Astrocyte of the spinal cord (primary cell): ENCODE results near the gene C1GALT1.

Experiments
- DNase-seq: peaks from one replicate; pipeline ENCODE4 v3.0.0; 2011; ENCODE audit warnings: low read depth, low spot score
- H3K4me3 ChIP-seq: 2 replicates; pipeline ENCODE4 v1.5.1; 2011; ENCODE audit warnings: low read depth, mild to moderate bottlenecking, low read length, moderate library complexity
- in situ Hi-C: cut with HindIII; loops from 2 replicates; pipeline ENCODE4 v1.10.0; 2017; ENCODE audit warnings: low sequenced_read_pairs
- TF ChIP-seq, protein P1 (sequence below): IDR thresholded peaks from 2 replicates; pipeline ENCODE4 v1.5.1; 2012; ENCODE audit warnings: low read depth, mild to moderate bottlenecking, low read length, inconsistent platforms

The C1GALT1 gene

DNA sequence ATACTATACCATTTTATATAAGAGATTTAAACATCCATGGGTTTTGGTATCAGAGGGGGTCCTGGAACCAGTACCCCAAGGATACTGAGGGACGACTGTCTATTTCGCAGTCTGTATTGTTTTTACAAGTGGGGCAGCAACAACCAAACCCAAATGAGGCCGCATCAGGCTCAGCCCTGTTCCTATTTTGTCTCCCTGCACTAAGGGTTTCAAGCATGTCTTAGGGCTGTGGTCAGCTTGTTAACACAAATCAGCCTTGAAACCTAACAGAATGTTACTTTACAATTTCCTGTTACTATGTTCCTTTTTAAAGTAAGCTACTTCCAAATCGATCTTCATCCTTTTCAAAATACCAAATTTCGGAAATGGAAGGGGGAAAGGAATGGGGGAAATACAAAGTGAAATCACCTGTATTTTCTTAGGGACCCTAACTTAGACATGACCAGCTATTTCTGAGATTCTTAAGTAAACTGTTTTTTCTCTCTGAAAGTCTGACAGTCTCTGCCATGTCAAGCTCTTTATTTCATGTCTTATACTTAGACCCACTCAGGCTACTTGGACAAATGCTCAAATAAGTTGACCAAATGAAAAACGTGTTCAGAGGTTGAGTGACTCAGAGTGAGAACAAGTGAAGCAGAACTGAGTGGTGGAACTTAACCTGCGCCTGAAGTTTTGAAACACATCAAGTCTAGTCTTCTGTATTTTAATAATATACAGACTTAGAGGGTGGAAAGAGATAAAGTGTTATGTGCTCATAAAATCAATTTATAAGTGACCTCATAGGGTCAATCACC is 75.8 kb downstream of the C1GALT1 start:
- in situ Hi-C loops, result no loop called here
- TF ChIP-seq, protein P1, sequence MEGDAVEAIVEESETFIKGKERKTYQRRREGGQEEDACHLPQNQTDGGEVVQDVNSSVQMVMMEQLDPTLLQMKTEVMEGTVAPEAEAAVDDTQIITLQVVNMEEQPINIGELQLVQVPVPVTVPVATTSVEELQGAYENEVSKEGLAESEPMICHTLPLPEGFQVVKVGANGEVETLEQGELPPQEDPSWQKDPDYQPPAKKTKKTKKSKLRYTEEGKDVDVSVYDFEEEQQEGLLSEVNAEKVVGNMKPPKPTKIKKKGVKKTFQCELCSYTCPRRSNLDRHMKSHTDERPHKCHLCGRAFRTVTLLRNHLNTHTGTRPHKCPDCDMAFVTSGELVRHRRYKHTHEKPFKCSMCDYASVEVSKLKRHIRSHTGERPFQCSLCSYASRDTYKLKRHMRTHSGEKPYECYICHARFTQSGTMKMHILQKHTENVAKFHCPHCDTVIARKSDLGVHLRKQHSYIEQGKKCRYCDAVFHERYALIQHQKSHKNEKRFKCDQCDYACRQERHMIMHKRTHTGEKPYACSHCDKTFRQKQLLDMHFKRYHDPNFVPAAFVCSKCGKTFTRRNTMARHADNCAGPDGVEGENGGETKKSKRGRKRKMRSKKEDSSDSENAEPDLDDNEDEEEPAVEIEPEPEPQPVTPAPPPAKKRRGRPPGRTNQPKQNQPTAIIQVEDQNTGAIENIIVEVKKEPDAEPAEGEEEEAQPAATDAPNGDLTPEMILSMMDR, result no peak
- no peak overlapping the region for H3K4me3 ChIP-seq
- no peak for DNase-seq

DNA sequence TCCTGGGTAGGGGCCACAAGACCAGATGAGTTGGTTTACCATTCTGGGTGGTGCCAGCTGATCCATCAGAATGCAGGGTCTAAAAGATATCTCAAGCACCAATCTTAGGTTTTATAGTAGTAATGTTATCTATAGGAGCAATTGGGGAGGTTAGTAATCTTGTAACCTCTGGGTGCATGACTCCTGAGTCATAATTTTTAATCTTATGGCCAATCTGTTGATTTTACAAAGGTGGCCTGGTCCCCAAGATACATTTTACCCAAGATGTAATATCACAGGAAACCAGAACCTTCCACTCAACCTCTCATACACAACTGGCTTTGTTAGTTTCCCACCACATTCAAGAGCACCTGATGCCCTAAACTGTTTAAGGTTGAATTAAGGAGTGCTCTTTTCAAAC is 79.5 kb downstream of the C1GALT1 start:
- TF ChIP-seq, protein P1, result no peak
- DNase-seq, result no peak
- in situ Hi-C loops, result no loop called here
- no peak overlapping the region for H3K4me3 ChIP-seq

DNA sequence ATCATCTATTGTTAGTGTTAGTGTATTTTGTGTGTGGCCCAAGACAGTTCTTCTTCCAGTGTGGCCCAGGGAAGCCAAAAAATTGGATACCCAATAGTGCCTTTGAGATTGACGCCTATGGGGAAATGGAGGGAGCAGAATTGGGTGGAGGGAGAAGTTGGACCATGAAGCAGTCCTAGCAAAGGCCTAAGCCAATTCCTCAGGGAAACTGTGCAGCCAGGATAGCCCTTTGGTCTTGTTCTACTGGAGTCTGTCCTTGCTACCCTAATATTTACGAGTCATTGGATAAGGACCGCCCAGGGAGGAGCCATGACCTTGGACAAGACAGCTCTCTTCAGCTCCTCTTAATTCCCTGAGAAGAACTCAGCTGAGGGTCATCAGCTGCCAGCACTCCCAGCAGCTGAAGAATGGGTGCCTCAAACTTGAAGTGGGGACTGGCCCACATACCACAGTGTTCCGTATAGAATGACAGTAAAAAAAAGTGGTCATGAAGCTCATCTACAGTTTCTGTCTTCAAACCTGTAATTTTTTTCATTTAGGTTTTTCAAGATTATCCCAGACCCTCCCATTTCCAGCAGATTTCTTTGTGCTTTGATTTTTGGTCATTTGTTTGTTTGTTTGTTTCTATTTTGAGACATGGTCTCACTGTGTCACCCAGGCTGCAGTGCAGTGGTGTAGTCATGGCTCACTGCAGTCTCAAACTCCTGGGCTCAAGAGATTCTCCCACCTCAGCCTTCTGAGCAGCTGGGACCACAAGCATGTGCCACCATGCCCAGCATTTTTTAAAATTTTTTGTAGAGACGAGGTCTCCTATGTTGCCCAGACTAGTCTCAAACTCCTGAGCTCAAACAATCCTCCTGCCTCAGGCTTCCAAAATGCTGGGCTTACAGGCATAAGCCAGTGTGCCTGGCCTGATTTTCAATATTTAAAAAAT is 81.2 kb downstream of the C1GALT1 start:
- in situ Hi-C loops, result no loop called here
- no peak for DNase-seq
- TF ChIP-seq, protein P1, result no peak
- no peak overlapping the region for H3K4me3 ChIP-seq

DNA sequence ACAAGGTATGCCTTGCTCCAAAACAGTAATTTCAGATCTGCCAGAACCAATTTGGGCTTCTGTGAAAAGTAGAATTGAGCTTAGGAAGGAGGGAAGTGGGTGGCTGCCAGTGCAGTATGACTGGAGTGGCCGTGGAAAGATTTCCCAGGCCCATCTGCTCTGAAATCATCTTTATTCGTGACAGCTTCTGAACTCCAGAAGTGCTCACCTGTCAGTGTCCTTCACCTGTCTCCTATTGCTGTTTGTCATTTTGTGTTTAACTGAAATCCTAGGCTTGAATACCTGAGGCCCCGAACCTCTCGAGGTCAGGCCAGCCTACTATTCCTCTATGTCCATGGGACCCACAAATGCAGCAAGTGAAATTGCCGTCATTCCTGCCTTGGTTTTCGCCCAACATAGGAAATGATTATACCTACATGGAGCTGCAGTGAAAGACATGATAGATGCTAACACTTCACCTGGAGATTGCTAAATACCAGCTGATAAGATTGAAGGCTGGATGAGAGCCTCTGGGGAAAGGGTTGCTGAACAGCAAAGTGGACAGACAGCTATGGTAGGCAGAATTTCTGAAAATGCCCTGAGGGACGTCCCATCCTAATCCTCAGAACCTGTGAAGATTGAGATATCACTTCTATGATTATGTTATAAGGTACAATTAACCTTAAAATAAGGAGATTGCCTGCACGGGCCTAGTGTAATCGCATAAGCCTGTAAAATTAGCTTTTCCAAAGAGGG is 82.1 kb downstream of the C1GALT1 start:
- in situ Hi-C loops, result no loop called here
- H3K4me3 ChIP-seq, result no peak overlapping the region
- TF ChIP-seq, protein P1, result no peak
- no peak for DNase-seq

DNA sequence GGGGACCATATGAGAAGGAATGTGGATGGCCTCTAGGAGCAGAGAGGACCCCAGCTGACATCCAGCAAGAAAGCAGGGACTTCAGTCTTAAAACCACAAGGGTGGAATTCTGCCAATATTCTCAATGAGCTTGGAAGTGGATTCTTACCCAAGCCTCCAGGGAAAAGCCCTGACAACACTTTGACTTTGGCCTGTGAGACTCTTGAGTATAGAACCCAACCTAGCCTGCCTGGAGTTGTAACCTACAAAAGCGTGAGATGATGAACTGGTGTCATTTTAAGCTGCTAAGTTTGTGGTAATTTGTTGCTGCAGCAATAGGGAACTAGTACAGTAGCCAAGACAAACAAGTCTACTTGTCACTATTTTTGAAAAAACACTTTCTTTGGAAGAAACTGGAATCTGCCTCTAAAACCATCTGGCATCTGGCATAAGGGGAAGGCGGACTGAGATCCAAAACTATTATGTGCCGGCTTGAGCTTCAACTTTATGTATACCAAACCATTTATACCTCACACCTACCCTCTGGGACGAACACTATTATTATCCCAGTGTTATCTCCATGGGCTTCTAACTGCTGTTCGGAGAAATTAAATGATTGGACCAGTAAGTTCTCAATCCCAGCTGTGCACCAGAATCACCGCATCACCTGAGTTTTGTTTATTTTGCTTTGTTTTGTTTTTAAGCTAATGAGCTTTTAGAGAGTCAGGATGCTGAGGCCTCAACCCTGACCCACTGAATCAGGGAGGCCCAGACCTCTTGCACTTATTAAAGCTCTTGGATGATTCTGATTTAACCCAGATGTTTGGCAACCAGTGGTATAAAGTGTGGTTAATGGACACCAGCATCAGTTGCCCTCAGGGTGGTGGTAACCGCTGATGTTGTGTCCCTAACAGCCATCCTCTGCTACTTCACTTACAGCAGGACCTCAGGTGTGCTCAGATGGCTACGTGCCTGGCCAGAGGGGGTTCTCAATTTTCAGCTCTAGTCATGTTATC is 83.0 kb downstream of the C1GALT1 start:
- TF ChIP-seq, protein P1, result no peak
- peak; percentile 65 for DNase-seq
- in situ Hi-C loops, result no loop called here
- H3K4me3 ChIP-seq, result no peak overlapping the region
